Measurements from ENCODE around the gene FADS2.

- TF ChIP-seq CTCF (IDR thresholded peaks at IDR 0.05; ENCODE audit: low read depth, low read length) (no peak), EZH2phosphoT487 (IDR thresholded peaks at IDR 0.05; ENCODE audit: low read depth) (no peak)
These were observed 74.2 kb downstream of the FADS2 start for GRCh38 chr11:61902313-61902712.

Data from OCI-LY3 (cell line).